ENCODE results near the gene GPR55. TPM values are rescaled to one million over a fixed set of nuclear protein-coding genes. Genes with fewer than 3 reads are reported as not detected.

GPR55 gene
- total RNA-seq, 1 experiment from 2014 or later = not detected

GRCh38 chr2:230927711-230928341, 2.8 kb upstream of the GPR55 start:
- Mint-ChIP-seq H3K9me3 (ENCODE audit: unreplicated experiment) (no peaks in the 10 kb centered on the region), H3K4me1 (ENCODE audit: low read depth, unreplicated experiment) (no peaks in the 10 kb centered on the region), H3K27ac (ENCODE audit: unreplicated experiment) (no peak overlapping the region), H3K36me3 (ENCODE audit: insufficient read depth, unreplicated experiment) (no peaks in the 10 kb centered on the region), H3K27me3 (ENCODE audit: insufficient read depth, unreplicated experiment) (no peaks in the 10 kb centered on the region), H3K4me3 (ENCODE audit: unreplicated experiment) (no peak overlapping the region)
- no peaks in the 10 kb centered on the region for H3K4me1 ChIP-seq
- ChIA-PET POLR2A (no interaction called here), CTCF (no interaction called here)
- no TSS peak for BruUV-seq (replicated peaks)
- DNase-seq = no peak
- H3K4me3 ChIP-seq (ENCODE audit: low read depth, low read length) = no peak overlapping the region
- H3K27me3 ChIP-seq (replicated peaks; ENCODE audit: control insufficient read depth, insufficient read depth, low read length) = no peaks in the 10 kb centered on the region
- no peaks in the 10 kb centered on the region for H3K9me3 ChIP-seq
- H3K36me3 ChIP-seq (ENCODE audit: control insufficient read depth, insufficient read depth, low read length) = no peaks in the 10 kb centered on the region
- TF ChIP-seq CTCF (IDR thresholded peaks at IDR 0.05; ENCODE audit: insufficient read depth in 1 of 2, low read depth in 1 of 2, low read length in 1 of 2, severe bottlenecking in 1 of 2, unreplicated experiment in 1 of 2) = no peak
- intact Hi-C loops (cut with micrococcal nuclease; ENCODE audit: unreplicated experiment) = no loop called here

GRCh38 chr2:230925879-230926765, 1.1 kb upstream of the GPR55 start:
- ChIA-PET CTCF (no interaction called here), POLR2A (no interaction called here)
- H3K27me3 Mint-ChIP-seq (ENCODE audit: insufficient read depth, unreplicated experiment) = no peaks in the 10 kb centered on the region
- no TSS peak for BruUV-seq (replicated peaks)
- no peaks in the 10 kb centered on the region for H3K36me3 Mint-ChIP-seq (ENCODE audit: insufficient read depth, unreplicated experiment)
- Histone ChIP-seq H3K36me3 (ENCODE audit: control insufficient read depth, insufficient read depth, low read length) (no peaks in the 10 kb centered on the region), H3K4me3 (ENCODE audit: low read depth, low read length) (no peak overlapping the region), H3K27me3 (replicated peaks; ENCODE audit: control insufficient read depth, insufficient read depth, low read length) (no peaks in the 10 kb centered on the region), H3K9me3 (no peaks in the 10 kb centered on the region), H3K4me1 (no peaks in the 10 kb centered on the region)
- no peak overlapping the region for H3K27ac Mint-ChIP-seq (ENCODE audit: unreplicated experiment)
- no peak for DNase-seq
- intact Hi-C loops (cut with micrococcal nuclease; ENCODE audit: unreplicated experiment) = no loop called here
- H3K4me1 Mint-ChIP-seq (ENCODE audit: low read depth, unreplicated experiment) = no peaks in the 10 kb centered on the region
- TF ChIP-seq CTCF (IDR thresholded peaks at IDR 0.05; ENCODE audit: insufficient read depth in 1 of 2, low read depth in 1 of 2, low read length in 1 of 2, severe bottlenecking in 1 of 2, unreplicated experiment in 1 of 2) = no peak
- H3K4me3 Mint-ChIP-seq (ENCODE audit: unreplicated experiment) = no peak overlapping the region
- H3K9me3 Mint-ChIP-seq (ENCODE audit: unreplicated experiment) = no peaks in the 10 kb centered on the region

- Mint-ChIP-seq H3K36me3 (ENCODE audit: insufficient read depth, unreplicated experiment) (no peaks in the 10 kb centered on the region), H3K9me3 (ENCODE audit: unreplicated experiment) (no peaks in the 10 kb centered on the region), H3K4me1 (ENCODE audit: low read depth, unreplicated experiment) (no peaks in the 10 kb centered on the region), H3K4me3 (ENCODE audit: unreplicated experiment) (no peak overlapping the region), H3K27ac (ENCODE audit: unreplicated experiment) (no peak overlapping the region), H3K27me3 (ENCODE audit: insufficient read depth, unreplicated experiment) (no peaks in the 10 kb centered on the region)
- Histone ChIP-seq H3K9me3 (no peaks in the 10 kb centered on the region), H3K4me1 (no peaks in the 10 kb centered on the region), H3K4me3 (ENCODE audit: low read depth, low read length) (no peak overlapping the region), H3K27me3 (replicated peaks; ENCODE audit: control insufficient read depth, insufficient read depth, low read length) (no peaks in the 10 kb centered on the region), H3K36me3 (ENCODE audit: control insufficient read depth, insufficient read depth, low read length) (no peaks in the 10 kb centered on the region)
- ChIA-PET CTCF (no interaction called here), POLR2A (no interaction called here)
- no TSS peak for BruUV-seq (replicated peaks)
- intact Hi-C loops (cut with micrococcal nuclease; ENCODE audit: unreplicated experiment) = no loop called here
- DNase-seq = no peak
- no peak for TF ChIP-seq CTCF (IDR thresholded peaks at IDR 0.05; ENCODE audit: insufficient read depth in 1 of 2, low read depth in 1 of 2, low read length in 1 of 2, severe bottlenecking in 1 of 2, unreplicated experiment in 1 of 2)
These were observed 419 bp upstream of the GPR55 start for GRCh38 chr2:230925443-230925878.
